Measurements from ENCODE around the gene GLI3.

GRCh38 chr7:41997151-41997550, 239.9 kb downstream of the GLI3 start:
- TF ChIP-seq CTCF (IDR thresholded peaks at IDR 0.05 in 8 of 11, conservative IDR thresholded peaks at IDR 0.05 in 3 of 11) (no peak), POLR2AphosphoS5 (IDR thresholded peaks at IDR 0.05) (no peak), POLR2A (IDR thresholded peaks at IDR 0.05) (no peak)

All from spleen (tissue), 7 donors.